Measurements from ENCODE around the gene HBQ1.

Gene HBQ1

GRCh38 chr16:180681-181564 is 664 bp downstream of the HBQ1 start:
- peak; percentile 45 for TF ChIP-seq CTCF (IDR thresholded peaks at IDR 0.05; ENCODE audit: control insufficient read depth, extremely low read depth, insufficient read depth)
- DNase-seq (ENCODE audit: low read depth), result peak; percentile 43
- H3K4me3 ChIP-seq (ENCODE audit: low read depth, low read length), result peak overlapping the region; percentile 49

- DNase-seq (ENCODE audit: low read depth), result no peak
- H3K4me3 ChIP-seq (ENCODE audit: low read depth, low read length), result no peak overlapping the region
- TF ChIP-seq CTCF (IDR thresholded peaks at IDR 0.05; ENCODE audit: control insufficient read depth, extremely low read depth, insufficient read depth), result peak; percentile 90
Measured at GRCh38 chr16:181565-182021, 1.3 kb downstream of the HBQ1 start.

GRCh38 chr16:183005-183404 is 2.7 kb downstream of the HBQ1 start:
- no peak for DNase-seq (ENCODE audit: low read depth)
- H3K4me3 ChIP-seq (ENCODE audit: low read depth, low read length), result no peak overlapping the region
- TF ChIP-seq CTCF (IDR thresholded peaks at IDR 0.05; ENCODE audit: control insufficient read depth, extremely low read depth, insufficient read depth), result no peak

- H3K4me3 ChIP-seq (ENCODE audit: low read depth, low read length), result no peak overlapping the region
- no peak for DNase-seq (ENCODE audit: low read depth)
- no peak for TF ChIP-seq CTCF (IDR thresholded peaks at IDR 0.05; ENCODE audit: control insufficient read depth, extremely low read depth, insufficient read depth)
Measured at GRCh38 chr16:185213-185612, 5.0 kb downstream of the HBQ1 start.

- TF ChIP-seq CTCF (IDR thresholded peaks at IDR 0.05; ENCODE audit: control insufficient read depth, extremely low read depth, insufficient read depth), result no peak
- DNase-seq (ENCODE audit: low read depth), result no peak
- no peak overlapping the region for H3K4me3 ChIP-seq (ENCODE audit: low read depth, low read length)
Measured at GRCh38 chr16:185691-186090, 5.4 kb downstream of the HBQ1 start.

GRCh38 chr16:187330-187729 is 7.1 kb downstream of the HBQ1 start:
- DNase-seq (ENCODE audit: low read depth), result no peak
- no peak overlapping the region for H3K4me3 ChIP-seq (ENCODE audit: low read depth, low read length)
- no peak for TF ChIP-seq CTCF (IDR thresholded peaks at IDR 0.05; ENCODE audit: control insufficient read depth, extremely low read depth, insufficient read depth)

Data from LNCaP clone FGC (cell line).